H1 (cell line): ENCODE results near the gene GALNT7. TPM values are rescaled to one million over a fixed set of nuclear protein-coding genes. Genes with fewer than 3 reads are reported as not detected.
A peak's percentile ranks its signal among the peaks of the same experiment; 100 is the strongest.

Experiments
- CTCF ChIA-PET: fragments of 300-600 bp; sonication (Branson Sonifier 250); formaldehyde crosslinking; loops from one replicate; lab custom pipeline; 2021; ENCODE audit not compliant: partially characterized antibody; lab: Charles Lee
- POLR2A ChIA-PET: fragments of 300-600 bp; sonication (Branson Sonifier 250); formaldehyde crosslinking; loops from one replicate; lab custom pipeline; 2021; ENCODE audit warnings: inconsistent platforms; ENCODE audit not compliant: partially characterized antibody; lab: Charles Lee
- DNase-seq, 2 experiments: peaks; one replicate each; pipeline versions ENCODE4 v3.0.0 to v3.0.0-alpha.2; 2010 to 2022; ENCODE audit warnings: low spot score in 2 of 2, low read depth in 1 of 2, mixed read lengths in 1 of 2
- FAIRE-seq: peaks from 2 replicates; lab custom pipeline; 2011; peaks lifted over from hg19 to GRCh38; lab: Jason Lieb, UNC
- H2AFZ ChIP-seq: 2 replicates; pipeline ENCODE4 v1.8.1; 2012; ENCODE audit warnings: low read length, inconsistent platforms
- H2AK5ac ChIP-seq: 2 replicates; pipeline ENCODE4 v1.6.1; 2013; ENCODE audit warnings: low read depth, low read length
- H2BK120ac ChIP-seq: replicated peaks from 2 replicates; pipeline ENCODE3; 2013; ENCODE audit warnings: low read depth, low read length, inconsistent platforms
- H2BK12ac ChIP-seq: 2 replicates; pipeline ENCODE4 v1.6.1; 2013; ENCODE audit warnings: low read depth, low read length
- H2BK15ac ChIP-seq: 2 replicates; pipeline ENCODE4 v1.6.1; 2013; ENCODE audit warnings: low read length
- H2BK20ac ChIP-seq: 2 replicates; pipeline ENCODE4 v1.6.1; 2013; ENCODE audit warnings: low read length
- H2BK5ac ChIP-seq: 2 replicates; pipeline ENCODE4 v1.6.1; 2013; ENCODE audit warnings: low read depth, low read length
- H3K14ac ChIP-seq: 2 replicates; pipeline ENCODE4 v1.6.1; 2013; ENCODE audit warnings: inconsistent platforms; ENCODE audit not compliant: insufficient read length
- H3K18ac ChIP-seq: 2 replicates; pipeline ENCODE4 v1.6.1; 2013; ENCODE audit warnings: low read length; ENCODE audit errors: extremely low read depth
- H3K23ac ChIP-seq: 2 replicates; pipeline ENCODE4 v1.6.1; 2013; ENCODE audit warnings: inconsistent platforms; ENCODE audit not compliant: insufficient read length
- H3K23me2 ChIP-seq: 2 replicates; pipeline ENCODE4 v1.6.1; 2013; ENCODE audit warnings: low read depth, low read length
- H3K27ac ChIP-seq: 2 replicates; pipeline ENCODE4 v1.6.1; 2011; ENCODE audit warnings: low read depth, low read length, inconsistent platforms
- H3K27me3 ChIP-seq, 4 experiments: replicated peaks in 1 of 4; 1 replicate in 1 of 4; 2 replicates in 3 of 4; pipeline versions ENCODE4 v1.6.1 to v1.8.1; 2011 to 2013; ENCODE audit warnings: low read length in 3 of 4, mild to moderate bottlenecking in 3 of 4, inconsistent platforms in 2 of 4, mixed read lengths in 2 of 4, moderate library complexity in 1 of 4; ENCODE audit not compliant: control insufficient read depth in 3 of 4, insufficient read depth in 3 of 4; ENCODE audit errors: extremely low read depth in 1 of 4
- H3K36me3 ChIP-seq, 4 experiments: 2 replicates each; pipeline versions ENCODE4 v1.6.1 to v1.8.1; 2011 to 2013; ENCODE audit warnings: mild to moderate bottlenecking in 4 of 4, low read length in 3 of 4, moderate library complexity in 2 of 4, control low read depth in 1 of 4, inconsistent platforms in 1 of 4; ENCODE audit not compliant: insufficient read depth in 4 of 4, control insufficient read depth in 2 of 4
- H3K4ac ChIP-seq: replicated peaks from 2 replicates; pipeline ENCODE3; 2013; ENCODE audit warnings: low read length, low read depth, mixed read lengths, inconsistent platforms; ENCODE audit not compliant: insufficient read length
- H3K4me1 ChIP-seq, 4 experiments: replicated peaks in 1 of 4; 1 replicate in 1 of 4; 2 replicates in 3 of 4; pipeline versions ENCODE4 v1.6.1 to v1.8.1; 2011 to 2013; ENCODE audit warnings: low read length in 3 of 4, inconsistent platforms in 2 of 4, mixed read lengths in 1 of 4; ENCODE audit not compliant: insufficient read depth in 4 of 4, control insufficient read depth in 3 of 4
- H3K4me2 ChIP-seq, 2 experiments: 2 replicates each; pipeline versions ENCODE4 v1.6.1 to v1.8.1; 2011 to 2013; ENCODE audit warnings: low read depth in 2 of 2, low read length in 2 of 2, control low read depth in 1 of 2, inconsistent platforms in 1 of 2, mild to moderate bottlenecking in 1 of 2; ENCODE audit not compliant: insufficient read depth in 1 of 2
- H3K4me3 ChIP-seq, 4 experiments: fragments of 200-600, 300-600 bp in 1 of 4; sonication (generic), shearing (Covaris generic), sonication (Bioruptor Twin) in 1 of 4; 2 replicates each; pipeline versions ENCODE4 v1.5.1 to v1.8.1; 2011 to 2016; ENCODE audit warnings: low read length in 4 of 4, low read depth in 3 of 4, control low read depth in 2 of 4, inconsistent platforms in 2 of 4, mild to moderate bottlenecking in 2 of 4, mixed read lengths in 1 of 4, moderate library complexity in 1 of 4; ENCODE audit not compliant: insufficient read depth in 2 of 4; ENCODE audit errors: extremely low read depth in 1 of 4
- H3K56ac ChIP-seq: replicated peaks from 2 replicates; pipeline ENCODE3; 2013; ENCODE audit warnings: low read depth, mild to moderate bottlenecking, mixed read lengths, low read length, inconsistent platforms; ENCODE audit not compliant: insufficient read length
- H3K79me1 ChIP-seq: 2 replicates; pipeline ENCODE4 v1.6.1; 2013; ENCODE audit warnings: low read depth, low read length, control low read depth
- H3K79me2 ChIP-seq, 2 experiments: 2 replicates each; pipeline versions ENCODE4 v1.6.1 to v1.8.1; 2012 to 2013; ENCODE audit warnings: low read length in 2 of 2, mild to moderate bottlenecking in 2 of 2, inconsistent platforms in 1 of 2; ENCODE audit not compliant: insufficient read depth in 2 of 2, control insufficient read depth in 1 of 2
- H3K9ac ChIP-seq, 4 experiments: replicated peaks in 1 of 4; 1 replicate in 1 of 4; 2 replicates in 3 of 4; pipeline versions ENCODE4 v1.6.1 to v1.8.1; 2011 to 2013; ENCODE audit warnings: low read depth in 3 of 4, low read length in 3 of 4, control low read depth in 2 of 4, mild to moderate bottlenecking in 2 of 4, moderate library complexity in 2 of 4, inconsistent platforms in 1 of 4; ENCODE audit errors: extremely low read depth in 1 of 4
- H3K9me3 ChIP-seq, 2 experiments: 2 replicates each; pipeline versions ENCODE4 v1.6.1 to v1.8.1; 2012 to 2013; ENCODE audit warnings: mild to moderate bottlenecking in 2 of 2, moderate library complexity in 2 of 2, control low read depth in 1 of 2, inconsistent platforms in 1 of 2, low read depth in 1 of 2, low read length in 1 of 2, mixed read lengths in 1 of 2; ENCODE audit not compliant: insufficient read depth in 2 of 2
- H4K20me1 ChIP-seq, 2 experiments: replicated peaks in 1 of 2; 2 replicates each; pipeline versions ENCODE3 to v1.8.1; 2011 to 2013; ENCODE audit warnings: inconsistent platforms in 2 of 2, low read length in 2 of 2, mild to moderate bottlenecking in 1 of 2; ENCODE audit not compliant: insufficient read depth in 2 of 2, control insufficient read depth in 1 of 2
- H4K5ac ChIP-seq: 2 replicates; pipeline ENCODE4 v1.6.1; 2013; ENCODE audit warnings: low read length, low read depth, mixed read lengths, inconsistent platforms; ENCODE audit not compliant: insufficient read length
- H4K8ac ChIP-seq: 2 replicates; pipeline ENCODE4 v1.8.0; 2013; ENCODE audit warnings: mild to moderate bottlenecking, moderate library complexity, low read length, inconsistent platforms; ENCODE audit not compliant: insufficient read depth; ENCODE audit errors: extremely low read depth
- H4K91ac ChIP-seq: replicated peaks from 2 replicates; pipeline ENCODE3; 2013; ENCODE audit warnings: low read length, mixed read lengths, inconsistent platforms; ENCODE audit not compliant: insufficient read length
- FOSL1 ChIP-seq: IDR thresholded peaks from 2 replicates; pipeline ENCODE4 v1.6.1; 2011; ENCODE audit warnings: mild to moderate bottlenecking, low read depth, low read length, moderate library complexity; ENCODE audit not compliant: insufficient read depth
- KDM1A ChIP-seq: fragments of 200-600, 300-600 bp; sonication (generic); IDR thresholded peaks from 2 replicates; pipeline ENCODE4 v1.7.1; 2016; ENCODE audit warnings: mild to moderate bottlenecking, low read length, borderline replicate concordance
- RBBP5 ChIP-seq: IDR thresholded peaks from 2 replicates; pipeline ENCODE4 v1.7.1; 2012; ENCODE audit warnings: low read depth, mild to moderate bottlenecking, inconsistent platforms, low read length, moderate library complexity, borderline replicate concordance
- RNF2 ChIP-seq: fragments of 200-900, 300-1000 bp; sonication (generic); IDR thresholded peaks from 2 replicates; pipeline ENCODE4 v1.7.1; 2016; ENCODE audit warnings: borderline replicate concordance, low read depth, mild to moderate bottlenecking, antibody characterized with exemption, low read length; ENCODE audit not compliant: poor library complexity, severe bottlenecking; ENCODE audit errors: missing control alignments
- WGBS, 2 experiments: shearing (Covaris generic) in 1 of 2; methylation state at CpG; one replicate each; pipeline versions ENCODE4 v1.1.6 to v1.1.7; 2013 to 2015; ENCODE audit warnings: low lambda C conversion rate in 2 of 2, mixed read lengths in 2 of 2, inconsistent platforms in 1 of 2, low coverage in 1 of 2, missing lambda C conversion rate in 1 of 2; ENCODE audit not compliant: insufficient replicate concordance in 2 of 2, insufficient coverage in 1 of 2, insufficient read length in 1 of 2; ENCODE audit errors: extremely low coverage in 1 of 2, missing lambda C conversion rate in 1 of 2; 5-methylcytosine and 5-hydroxymethylcytosine counted together
- polyA plus RNA-seq, 7 experiments: library from polyadenylated mRNA; depleted of rRNA in 3 of 7; stranded (reverse) in 5 of 7; unstranded in 2 of 7; fragments of >200 nt in 5 of 7; fragments of 200-250 nt in 2 of 7; gene quantifications; 1 replicate in 5 of 7; 2 replicates in 1 of 7; 4 replicates in 1 of 7; pipeline versions ENCODE4 v1.2.1 to v1.2.3, GENCODE V29; 2011 to 2013; ENCODE audit warnings: missing spikeins in 2 of 7, mixed read lengths in 2 of 7
- total RNA-seq: library from RNA; stranded (reverse); fragmentation: NEBNext Ultra II Directional; extraction: Animal tissue kit (Norgen Biotek cat#: 25700); gene quantifications from 2 replicates; pipeline ENCODE4 v1.2.1, GENCODE V29; 2021

GALNT7 gene
- total and polyA plus RNA-seq, 2 of the 8 experiments (the other 6 are each of a cell fraction or from before 2014, with no cell fraction given), result 22.4 to 85.5 TPM

DNA sequence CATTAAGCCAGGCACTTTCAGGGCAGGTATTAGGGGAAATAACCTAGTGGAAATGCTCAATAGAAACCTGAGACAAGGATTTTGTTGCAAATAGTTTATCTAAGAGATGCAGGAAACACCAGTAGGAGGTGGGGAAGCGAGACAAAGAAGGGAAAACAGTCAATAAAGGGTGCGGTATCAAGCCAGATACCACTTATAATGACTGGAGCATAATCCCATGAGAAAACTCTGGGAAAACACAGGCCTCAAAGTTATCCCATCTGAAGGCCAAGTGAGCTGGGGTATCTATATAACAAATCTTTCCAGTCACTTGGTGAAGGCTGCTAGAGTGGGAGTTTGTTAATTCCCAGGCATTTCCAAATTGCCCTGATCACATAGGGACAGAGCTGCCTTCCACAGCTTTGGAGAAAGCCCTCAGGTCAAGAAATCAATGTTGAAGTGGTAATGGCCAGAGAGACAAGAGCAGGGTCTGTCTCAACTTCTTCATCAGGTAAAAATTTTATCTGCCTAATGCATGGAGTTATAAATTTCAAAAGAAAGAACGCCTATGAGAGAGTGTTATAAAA is 175.3 kb downstream of the GALNT7 start:
- no peak overlapping the region for H3K4ac ChIP-seq
- DNase-seq, result no peak
- H2BK12ac ChIP-seq, result no peak overlapping the region
- TF ChIP-seq RNF2 (no peak), KDM1A (no peak), FOSL1 (no peak), RBBP5 (no peak)
- H2BK5ac ChIP-seq, result no peak overlapping the region
- CTCF ChIA-PET, result interaction anchor here (0.9 to 1.0 kb wide), 3 partner anchors 16 to 79 kb away, joined by 3 to 4 read pairs (median 3); no protein-coding TSS in a partner anchor
- no peak overlapping the region for H3K14ac ChIP-seq
- no peak overlapping the region for H4K5ac ChIP-seq
- peaks cover 0 to 9% (median 3%) of the 10 kb centered on the region in 4 experiments; a peak in 3 of 7 replicates for H3K4me1 ChIP-seq
- FAIRE-seq, result no peak
- POLR2A ChIA-PET, result interaction anchor here (6.5 kb wide), 1 partner anchor 10 kb away, joined by 48 read pairs; the partner anchor contains the start of gene HMGB2
- 0 out of 8 replicates have a peak overlapping the region, but pooled peaks of 1 of the 4 experiments have one; percentile 4 for H3K4me3 ChIP-seq
- H4K8ac ChIP-seq, result no peak overlapping the region
- peak overlapping the region; percentile 29; the same call in 1 of the 2 replicates for H2AFZ ChIP-seq
- no peak overlapping the region for H3K18ac ChIP-seq
- H3K9me3 ChIP-seq, result no peaks in the 10 kb centered on the region
- H3K9ac ChIP-seq, result no peak overlapping the region
- no peaks in the 10 kb centered on the region for H4K20me1 ChIP-seq
- H3K36me3 ChIP-seq, result no peaks in the 10 kb centered on the region
- H4K91ac ChIP-seq, result no peak overlapping the region
- no peak overlapping the region for H3K27ac ChIP-seq
- no peaks in the 10 kb centered on the region for H3K23me2 ChIP-seq
- peak overlapping the region; percentile 26 for H2BK120ac ChIP-seq
- no peaks in the 10 kb centered on the region for H3K27me3 ChIP-seq
- no peaks in the 10 kb centered on the region for H3K79me1 ChIP-seq
- H2AK5ac ChIP-seq, result no peak overlapping the region
- no peaks in the 10 kb centered on the region for H3K79me2 ChIP-seq
- no peak overlapping the region for H2BK15ac ChIP-seq
- H2BK20ac ChIP-seq, result no peak overlapping the region
- no peak overlapping the region for H3K23ac ChIP-seq
- no peak overlapping the region for H3K56ac ChIP-seq
- WGBS, 2 experiments, result 47% methylated on average over 3 of the region's 3 CpGs; no CpG with 5 or more reads in 1 of the 2 experiments
- peak overlapping the region; percentile 29 to 58; a peak in 2 of 4 replicates for H3K4me2 ChIP-seq
